ENCODE measurements around the gene SH2D1B. TPM values are rescaled to one million over a fixed set of nuclear protein-coding genes. Genes with fewer than 3 reads are reported as not detected.

SH2D1B gene
- polyA plus RNA-seq, 1 of the 3 experiments (the other 2 are of a cell fraction) = not detected

- Histone ChIP-seq H4K20me1 (ENCODE audit: insufficient read depth) (no peaks in the 10 kb centered on the region), H3K27me3 (ENCODE audit: insufficient read depth) (peaks cover 5% of the 10 kb centered on the region; the same call in 1 of the 2 replicates), H2AFZ (ENCODE audit: low read depth) (no peak within 1 kb of the TSS), H3K4me3 (ENCODE audit: low read depth in 2 of 2, low read length in 1 of 2) (no peak within 1 kb of the TSS), H3K9me2 (no peaks in the 10 kb centered on the region), H3K9me3 (no peaks in the 10 kb centered on the region), H3K9ac (no peak within 1 kb of the TSS), H3K27ac (ENCODE audit: low read depth in 2 of 2, low read length in 1 of 2) (no peak within 1 kb of the TSS), H3K36me3 (replicated peaks in 1 of 2; ENCODE audit: control insufficient read depth in 1 of 2, insufficient read depth in 2 of 2, low read length in 1 of 2) (no peaks in the 10 kb centered on the region), H3F3A (replicated peaks; ENCODE audit: insufficient read depth) (no peaks in the 10 kb centered on the region), H3K4me1 (ENCODE audit: control insufficient read depth in 1 of 2, insufficient read depth in 2 of 2, low read depth in 1 of 2, low read length in 1 of 2) (no peaks in the 10 kb centered on the region), H3K4me2 (no peak within 1 kb of the TSS), H3K79me2 (ENCODE audit: insufficient read depth) (no peaks in the 10 kb centered on the region)
- CTCF ChIA-PET = interaction anchor here (0.8 to 3.0 kb wide), 5 partner anchors 10 to 325 kb away, joined by 3 to 23 read pairs (median 10); no protein-coding TSS in a partner anchor
- 64% methylated on average over 3 of the region's 3 CpGs for WGBS (ENCODE audit: low lambda C conversion rate)
- no peak for DNase-seq
- TF ChIP-seq USF2 (IDR thresholded peaks at IDR 0.05; ENCODE audit: borderline replicate concordance, low read depth, low read length) = no peak
- TF ChIP-seq MEF2A (IDR thresholded peaks at IDR 0.05; ENCODE audit: borderline replicate concordance, low read depth) = no peak
- TF ChIP-seq RAD21 (IDR thresholded peaks at IDR 0.05; ENCODE audit: low read length) = no peak
- TF ChIP-seq TEAD4 (IDR thresholded peaks at IDR 0.05; ENCODE audit: borderline replicate concordance, insufficient read depth) = no peak
- no peak for TF ChIP-seq RXRA (IDR thresholded peaks at IDR 0.05; ENCODE audit: borderline replicate concordance, low read depth)
- TF ChIP-seq RCOR1 (IDR thresholded peaks at IDR 0.05; ENCODE audit: low read length) = no peak
- no peak for TF ChIP-seq REST (IDR thresholded peaks at IDR 0.05; ENCODE audit: low read depth, low read length)
- TF ChIP-seq FOXM1 (IDR thresholded peaks at IDR 0.05; ENCODE audit: low read depth) = no peak
- TF ChIP-seq GABPA (IDR thresholded peaks at IDR 0.05; ENCODE audit: low read depth) = no peak
- TF ChIP-seq MAX (IDR thresholded peaks at IDR 0.05; ENCODE audit: low read depth) = no peak
- TF ChIP-seq USF1 (IDR thresholded peaks at IDR 0.05; ENCODE audit: borderline replicate concordance, low read depth) = no peak
- no peak for TF ChIP-seq POLR2AphosphoS5 (IDR thresholded peaks at IDR 0.05; ENCODE audit: low read depth, low read length)
- TF ChIP-seq PBX3 (IDR thresholded peaks at IDR 0.05) = no peak
- TF ChIP-seq TCF12 (IDR thresholded peaks at IDR 0.05) = no peak
- TF ChIP-seq MXI1 (IDR thresholded peaks at IDR 0.05; ENCODE audit: low read depth, low read length) = no peak
- no peak for TF ChIP-seq EZH2phosphoT487 (IDR thresholded peaks at IDR 0.05; ENCODE audit: borderline replicate concordance, low read depth)
- no peak for TF ChIP-seq ZBTB33 (IDR thresholded peaks at IDR 0.05; ENCODE audit: borderline replicate concordance, low read depth)
- no peak for TF ChIP-seq EP300 (IDR thresholded peaks at IDR 0.05; ENCODE audit: borderline replicate concordance in 1 of 2, low read depth in 1 of 2, low read length in 1 of 2)
- no peak for TF ChIP-seq RFX5 (IDR thresholded peaks at IDR 0.05; ENCODE audit: low read length)
- TF ChIP-seq JUND (IDR thresholded peaks at IDR 0.05) = no peak
- POLR2A ChIA-PET = no interaction called here
Measured at GRCh38 chr1:162381383-162381782, 30.6 kb downstream of the SH2D1B start, which contains the start of gene C1orf226. Gene C1orf226, plus strand, starts transcription at chr1:162381728. Its CDS starts 174 bp downstream, at chr1:162381902.

Measured in SK-N-SH (cell line).